GM21526 (cell line): Measurements from ENCODE around the gene EBP.

Source experiments
- ATAC-seq: cut with Tn5 transposase; IDR thresholded peaks from one replicate; pipeline ENCODE4 v1.9.1; 2021; ENCODE audit warnings: moderate library complexity; ENCODE audit not compliant: unreplicated experiment, low FRiP score

Gene EBP

GRCh38 chrX:48574270-48575266 lies 53.0 kb downstream of the EBP start, which contains the start of gene RBM3:
TSS of gene RBM3 (plus strand) at chrX:48574484. CDS start at chrX:48575181, 697 bp downstream.
- ATAC-seq: peak; percentile 78

GRCh38 chrX:48575642-48576041 lies 54.0 kb downstream of the EBP start:
- ATAC-seq: no peak

GRCh38 chrX:48576108-48576507 lies 54.5 kb downstream of the EBP start:
- ATAC-seq: no peak
